HepG2 (cell line): Measurements from ENCODE around the gene TRIM62. TPM values are rescaled to one million over a fixed set of nuclear protein-coding genes. Genes with fewer than 3 reads are reported as not detected.
A peak's percentile ranks its signal among the peaks of the same experiment; 100 is the strongest.

Experiments
- DR1 ChIP-seq: sonication (generic); formaldehyde crosslinking; IDR thresholded peaks from 2 replicates; pipeline ENCODE4 v1.8.0; 2021; ENCODE audit warnings: mild to moderate bottlenecking, missing genetic modification reagents, inconsistent platforms
- FOSL1 ChIP-seq: sonication (generic); formaldehyde crosslinking; IDR thresholded peaks from 2 replicates; pipeline ENCODE4 v1.9.0; 2021; ENCODE audit warnings: missing genetic modification reagents, borderline replicate concordance
- FOXA1 ChIP-seq, 2 experiments: fragments of 450-650 bp in 1 of 2; sonication (generic) in 1 of 2; formaldehyde crosslinking in 1 of 2; IDR thresholded peaks; 2 replicates each; pipeline versions ENCODE4 v1.4.0 to v1.6.1; 2016 to 2020; ENCODE audit warnings: missing genetic modification reagents in 1 of 2
- KLF11 ChIP-seq: IDR thresholded peaks from 2 replicates; pipeline ENCODE4 v1.6.1; 2016; ENCODE audit warnings: missing compliant biosample characterization
- MEIS2 ChIP-seq: sonication (generic); formaldehyde crosslinking; IDR thresholded peaks from 2 replicates; pipeline ENCODE4 v1.9.0; 2021; ENCODE audit warnings: mild to moderate bottlenecking, missing genetic modification reagents
- MXI1 ChIP-seq: IDR thresholded peaks from 3 replicates; pipeline ENCODE4 v1.6.1; 2012; ENCODE audit warnings: low read depth, low read length, inconsistent platforms, borderline replicate concordance
- NFKB2 ChIP-seq: sonication (generic); formaldehyde crosslinking; IDR thresholded peaks from 2 replicates; pipeline ENCODE4 v1.4.0; 2020; ENCODE audit warnings: missing genetic modification reagents, borderline replicate concordance
- PHB2 ChIP-seq: fragments of 450-650 bp; IDR thresholded peaks from 2 replicates; pipeline ENCODE4 v1.6.1; 2018; ENCODE audit not compliant: partially characterized antibody
- PTBP1 ChIP-seq: fragments of 200-400 bp; formaldehyde crosslinking; IDR thresholded peaks from 2 replicates; pipeline ENCODE4 v1.6.1; 2018; ENCODE audit warnings: low read length, low read depth; ENCODE audit not compliant: poor library complexity, severe bottlenecking
- SP1 ChIP-seq, 2 experiments: fragments of 450-650 bp in 1 of 2; sonication (generic) in 1 of 2; formaldehyde crosslinking in 1 of 2; IDR thresholded peaks; 2 replicates each; pipeline versions ENCODE4 v1.4.0 to v1.6.1; 2016 to 2020; ENCODE audit warnings: missing genetic modification reagents in 1 of 2
- TCF7 ChIP-seq: sonication (generic); IDR thresholded peaks from 2 replicates; pipeline ENCODE4 v1.6.1; 2016; ENCODE audit warnings: antibody characterized with exemption, low read depth
- ZFP36L1 ChIP-seq: sonication (generic); formaldehyde crosslinking; IDR thresholded peaks from 2 replicates; pipeline ENCODE4 v1.8.0; 2022; ENCODE audit warnings: mild to moderate bottlenecking, missing genetic modification reagents, moderate library complexity
- ZKSCAN1 ChIP-seq: fragments of 150-350 bp; IDR thresholded peaks from 2 replicates; pipeline ENCODE4 v1.6.1; 2014; ENCODE audit warnings: low read length
- ZNF468 ChIP-seq: sonication (generic); formaldehyde crosslinking; IDR thresholded peaks from 2 replicates; pipeline ENCODE4 v1.8.0; 2022; ENCODE audit warnings: mild to moderate bottlenecking, moderate library complexity, missing genetic modification reagents
- ZNF616 ChIP-seq: sonication (generic); formaldehyde crosslinking; IDR thresholded peaks from 2 replicates; pipeline ENCODE4 v1.5.0; 2020; ENCODE audit warnings: low read depth, mild to moderate bottlenecking, missing genetic modification reagents
- ZNF678 ChIP-seq: sonication (generic); formaldehyde crosslinking; IDR thresholded peaks from 2 replicates; pipeline ENCODE4 v1.4.0; 2020; ENCODE audit warnings: mild to moderate bottlenecking, missing genetic modification reagents
- ZNF816 ChIP-seq: sonication (generic); formaldehyde crosslinking; IDR thresholded peaks from 2 replicates; pipeline ENCODE4 v1.8.0; 2022; ENCODE audit warnings: missing genetic modification reagents, mild to moderate bottlenecking, borderline replicate concordance
- ZSCAN12 ChIP-seq: sonication (generic); formaldehyde crosslinking; IDR thresholded peaks from 2 replicates; pipeline ENCODE4 v1.9.0; 2021; ENCODE audit warnings: mild to moderate bottlenecking, missing genetic modification reagents
- polyA plus RNA-seq, 8 experiments: library from polyadenylated mRNA; depleted of rRNA in 3 of 8; stranded (reverse) in 7 of 8; unstranded in 1 of 8; fragments of >200 nt; fragmentation: Illumina TruSeq in 4 of 8; extraction: Trizol in 4 of 8; gene quantifications; 2 replicates each; pipeline versions ENCODE4 v1.2.1 to v1.2.3, GENCODE V29; 2011 to 2016; ENCODE audit warnings: low read depth in 4 of 8, missing spikeins in 1 of 8, mixed read lengths in 1 of 8; ENCODE audit not compliant: insufficient read depth in 1 of 8
- total RNA-seq, 5 experiments: library from RNA; depleted of rRNA; stranded (reverse); fragments of >200 nt; fragmentation: Illumina TruSeq; extraction: Trizol; gene quantifications; 2 replicates each; pipeline ENCODE4 v1.2.3, GENCODE V29; 2016; ENCODE audit warnings: low read depth in 1 of 5
- TF ChIP-seq, protein P1 (sequence below): sonication (generic); formaldehyde crosslinking; IDR thresholded peaks from 2 replicates; pipeline ENCODE4 v1.5.1; 2020; ENCODE audit warnings: mild to moderate bottlenecking, missing genetic modification reagents
- TF ChIP-seq, protein P2 (sequence below): IDR thresholded peaks from 2 replicates; pipeline ENCODE4 v1.4.0; 2020; ENCODE audit warnings: mild to moderate bottlenecking, missing genetic modification reagents
- TF ChIP-seq, protein P3 (sequence below): IDR thresholded peaks from 2 replicates; pipeline ENCODE4 v1.6.1; 2016; ENCODE audit warnings: low read depth

The TRIM62 gene
- total and polyA plus RNA-seq, 2 of the 13 experiments (the other 11 are each of a cell fraction or from before 2014, with no cell fraction given): 0.53 to 0.57 TPM

DNA sequence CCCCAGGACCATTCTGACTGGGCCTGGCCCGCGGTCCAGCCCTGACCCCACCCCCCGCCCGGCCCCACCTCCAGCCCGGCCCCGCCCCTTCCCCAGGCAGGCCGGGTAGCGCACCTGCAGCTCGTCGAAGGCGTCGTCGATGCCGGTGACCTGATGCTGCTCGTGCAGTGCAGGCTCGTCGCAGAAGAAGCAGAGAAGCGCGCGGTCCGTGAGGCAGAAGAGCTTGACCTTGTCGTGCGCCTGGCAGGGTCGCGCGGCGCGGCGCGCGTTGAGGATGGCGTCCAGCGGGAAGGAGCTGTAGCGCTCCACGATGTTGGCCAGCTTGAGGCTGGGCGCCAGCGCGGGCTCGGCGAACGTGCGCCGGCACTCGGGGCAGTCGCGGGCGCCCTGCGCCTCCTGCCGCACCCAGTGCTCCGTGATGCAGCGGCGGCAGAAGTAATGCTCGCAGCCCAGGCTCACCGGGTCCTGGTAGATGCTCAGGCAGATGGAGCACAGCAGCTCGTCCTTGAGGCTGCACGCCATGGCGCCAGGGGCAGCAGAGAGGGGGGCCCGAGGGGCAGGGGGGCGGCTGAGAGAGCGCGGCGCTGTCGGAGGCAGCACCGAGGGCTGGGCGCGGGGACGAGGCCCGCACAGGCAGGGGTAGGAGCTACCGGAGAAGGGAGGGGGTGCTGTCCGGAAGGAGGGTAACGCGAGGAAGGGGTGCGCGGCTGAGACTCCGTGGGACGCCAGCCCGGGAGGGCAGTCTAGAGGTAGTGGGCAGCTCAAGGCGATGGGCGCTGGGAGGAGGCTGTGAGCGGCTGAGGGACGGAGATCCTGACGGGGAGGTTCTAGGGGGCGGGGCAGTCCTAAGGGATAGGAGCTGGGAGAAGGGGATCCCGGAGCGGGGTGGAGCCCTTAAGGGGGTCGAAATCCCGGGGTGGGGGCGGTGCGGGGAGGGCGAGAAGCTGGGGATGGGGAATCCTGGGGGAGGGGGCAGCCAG is 642 bp downstream of the TRIM62 start (continued):
- TF ChIP-seq ZSCAN12 (CRISPR knock-in tag): peak; percentile 48; the same call in 1 of the 2 replicates
- no peak for TF ChIP-seq ZNF678 (CRISPR knock-in tag)
- no peak for TF ChIP-seq MEIS2
- 0 out of 3 replicates have a peak, but pooled peaks have one; percentile 9 for TF ChIP-seq MXI1
- TF ChIP-seq, protein P1, sequence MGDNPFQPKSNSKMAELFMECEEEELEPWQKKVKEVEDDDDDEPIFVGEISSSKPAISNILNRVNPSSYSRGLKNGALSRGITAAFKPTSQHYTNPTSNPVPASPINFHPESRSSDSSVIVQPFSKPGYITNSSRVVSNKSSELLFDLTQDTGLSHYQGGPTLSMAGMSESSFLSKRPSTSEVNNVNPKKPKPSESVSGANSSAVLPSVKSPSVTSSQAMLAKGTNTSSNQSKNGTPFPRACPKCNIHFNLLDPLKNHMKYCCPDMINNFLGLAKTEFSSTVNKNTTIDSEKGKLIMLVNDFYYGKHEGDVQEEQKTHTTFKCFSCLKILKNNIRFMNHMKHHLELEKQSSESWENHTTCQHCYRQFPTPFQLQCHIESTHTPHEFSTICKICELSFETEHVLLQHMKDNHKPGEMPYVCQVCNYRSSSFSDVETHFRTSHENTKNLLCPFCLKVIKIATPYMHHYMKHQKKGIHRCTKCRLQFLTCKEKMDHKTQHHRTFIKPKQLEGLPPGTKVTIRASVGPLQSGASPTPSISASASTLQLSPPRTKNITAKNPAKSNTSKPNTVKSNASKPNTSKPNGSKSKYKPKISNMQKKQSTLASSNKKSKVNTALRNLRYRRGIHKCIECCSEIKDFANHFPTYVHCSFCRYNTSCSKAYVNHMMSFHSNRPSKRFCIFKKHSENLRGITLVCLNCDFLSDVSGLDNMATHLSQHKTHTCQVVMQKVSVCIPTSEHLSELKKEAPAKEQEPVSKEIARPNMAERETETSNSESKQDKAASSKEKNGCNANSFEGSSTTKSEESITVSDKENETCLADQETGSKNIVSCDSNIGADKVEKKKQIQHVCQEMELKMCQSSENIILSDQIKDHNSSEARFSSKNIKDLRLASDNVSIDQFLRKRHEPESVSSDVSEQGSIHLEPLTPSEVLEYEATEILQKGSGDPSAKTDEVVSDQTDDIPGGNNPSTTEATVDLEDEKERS (CRISPR knock-in tag): 0 out of 2 replicates have a peak, but pooled peaks have one; percentile 58
- TF ChIP-seq ZNF616 (CRISPR knock-in tag): no peak
- no peak for TF ChIP-seq ZKSCAN1
- no peak for TF ChIP-seq FOXA1 (IDR thresholded peaks at IDR 0.05)
- no peak for TF ChIP-seq FOXA1 (CRISPR knock-in tag; IDR thresholded peaks at IDR 0.05)
- no peak for TF ChIP-seq KLF11 (CRISPR knock-in tag)
- no peak for TF ChIP-seq TCF7
- TF ChIP-seq FOSL1: no peak
- no peak for TF ChIP-seq DR1 (CRISPR knock-in tag)
- peak; percentile 48; the same call in 1 of the 2 replicates for TF ChIP-seq NFKB2
- no peak for TF ChIP-seq ZFP36L1
- TF ChIP-seq ZNF468 (CRISPR knock-in tag): no peak
- no peak for TF ChIP-seq ZNF816
- TF ChIP-seq SP1 (IDR thresholded peaks at IDR 0.05): no peak
- TF ChIP-seq SP1 (CRISPR knock-in tag; IDR thresholded peaks at IDR 0.05): no peak
- TF ChIP-seq, protein P2, sequence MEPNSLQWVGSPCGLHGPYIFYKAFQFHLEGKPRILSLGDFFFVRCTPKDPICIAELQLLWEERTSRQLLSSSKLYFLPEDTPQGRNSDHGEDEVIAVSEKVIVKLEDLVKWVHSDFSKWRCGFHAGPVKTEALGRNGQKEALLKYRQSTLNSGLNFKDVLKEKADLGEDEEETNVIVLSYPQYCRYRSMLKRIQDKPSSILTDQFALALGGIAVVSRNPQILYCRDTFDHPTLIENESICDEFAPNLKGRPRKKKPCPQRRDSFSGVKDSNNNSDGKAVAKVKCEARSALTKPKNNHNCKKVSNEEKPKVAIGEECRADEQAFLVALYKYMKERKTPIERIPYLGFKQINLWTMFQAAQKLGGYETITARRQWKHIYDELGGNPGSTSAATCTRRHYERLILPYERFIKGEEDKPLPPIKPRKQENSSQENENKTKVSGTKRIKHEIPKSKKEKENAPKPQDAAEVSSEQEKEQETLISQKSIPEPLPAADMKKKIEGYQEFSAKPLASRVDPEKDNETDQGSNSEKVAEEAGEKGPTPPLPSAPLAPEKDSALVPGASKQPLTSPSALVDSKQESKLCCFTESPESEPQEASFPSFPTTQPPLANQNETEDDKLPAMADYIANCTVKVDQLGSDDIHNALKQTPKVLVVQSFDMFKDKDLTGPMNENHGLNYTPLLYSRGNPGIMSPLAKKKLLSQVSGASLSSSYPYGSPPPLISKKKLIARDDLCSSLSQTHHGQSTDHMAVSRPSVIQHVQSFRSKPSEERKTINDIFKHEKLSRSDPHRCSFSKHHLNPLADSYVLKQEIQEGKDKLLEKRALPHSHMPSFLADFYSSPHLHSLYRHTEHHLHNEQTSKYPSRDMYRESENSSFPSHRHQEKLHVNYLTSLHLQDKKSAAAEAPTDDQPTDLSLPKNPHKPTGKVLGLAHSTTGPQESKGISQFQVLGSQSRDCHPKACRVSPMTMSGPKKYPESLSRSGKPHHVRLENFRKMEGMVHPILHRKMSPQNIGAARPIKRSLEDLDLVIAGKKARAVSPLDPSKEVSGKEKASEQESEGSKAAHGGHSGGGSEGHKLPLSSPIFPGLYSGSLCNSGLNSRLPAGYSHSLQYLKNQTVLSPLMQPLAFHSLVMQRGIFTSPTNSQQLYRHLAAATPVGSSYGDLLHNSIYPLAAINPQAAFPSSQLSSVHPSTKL: no peak
- TF ChIP-seq PHB2: no peak
- TF ChIP-seq, protein P3, sequence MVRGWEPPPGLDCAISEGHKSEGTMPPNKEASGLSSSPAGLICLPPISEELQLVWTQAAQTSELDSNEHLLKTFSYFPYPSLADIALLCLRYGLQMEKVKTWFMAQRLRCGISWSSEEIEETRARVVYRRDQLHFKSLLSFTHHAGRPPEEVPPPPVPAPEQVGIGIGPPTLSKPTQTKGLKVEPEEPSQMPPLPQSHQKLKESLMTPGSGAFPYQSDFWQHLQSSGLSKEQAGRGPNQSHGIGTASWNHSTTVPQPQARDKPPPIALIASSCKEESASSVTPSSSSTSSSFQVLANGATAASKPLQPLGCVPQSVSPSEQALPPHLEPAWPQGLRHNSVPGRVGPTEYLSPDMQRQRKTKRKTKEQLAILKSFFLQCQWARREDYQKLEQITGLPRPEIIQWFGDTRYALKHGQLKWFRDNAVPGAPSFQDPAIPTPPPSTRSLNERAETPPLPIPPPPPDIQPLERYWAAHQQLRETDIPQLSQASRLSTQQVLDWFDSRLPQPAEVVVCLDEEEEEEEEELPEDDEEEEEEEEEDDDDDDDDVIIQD (CRISPR knock-in tag): no peak
- TF ChIP-seq PTBP1: no peak
